K562 (cell line): ENCODE measurements around the gene CPT1A. TPM values are rescaled to one million over a fixed set of nuclear protein-coding genes. Genes with fewer than 3 reads are reported as not detected.
A peak's percentile ranks its signal among the peaks of the same experiment; 100 is the strongest.

Experiments
- ARID4B ChIP-seq: sonication (generic); formaldehyde crosslinking; IDR thresholded peaks from 2 replicates; pipeline ENCODE4 v1.8.0; 2022; ENCODE audit warnings: mild to moderate bottlenecking, missing genetic modification reagents
- BCLAF1 ChIP-seq, 2 experiments: fragments of 450-650 bp in 1 of 2; IDR thresholded peaks; 2 replicates each; pipeline ENCODE4 v1.6.1; 2011 to 2017; ENCODE audit warnings: low read depth in 2 of 2, antibody characterized with exemption in 1 of 2, borderline replicate concordance in 1 of 2, low read length in 1 of 2, mild to moderate bottlenecking in 1 of 2, mixed read lengths in 1 of 2; ENCODE audit not compliant: control insufficient read depth in 1 of 2
- CAMTA2 ChIP-seq: fragments of 250-450 bp; sonication (Bioruptor Pico); conservative IDR thresholded peaks from 2 replicates; pipeline ENCODE4 v1.5.1; 2022
- E4F1 ChIP-seq: fragments of 250-450 bp; sonication (Bioruptor Pico); IDR thresholded peaks from 2 replicates; pipeline ENCODE4 v1.5.0; 2021; ENCODE audit warnings: mild to moderate bottlenecking, borderline replicate concordance
- HIVEP1 ChIP-seq: fragments of 250-450 bp; sonication (Bioruptor Pico); IDR thresholded peaks from 2 replicates; pipeline ENCODE4 v1.4.0; 2020; ENCODE audit warnings: mild to moderate bottlenecking
- HMGN3 ChIP-seq: IDR thresholded peaks from 2 replicates; pipeline ENCODE4 v1.6.1; 2011; ENCODE audit warnings: borderline replicate concordance, low read depth, mild to moderate bottlenecking, mixed read lengths, low read length; ENCODE audit not compliant: insufficient read length; ENCODE audit errors: extremely low read depth
- HNRNPUL1 ChIP-seq: fragments of 200-400 bp; formaldehyde crosslinking; IDR thresholded peaks from 2 replicates; pipeline ENCODE4 v1.6.1; 2017; ENCODE audit warnings: low read length
- IFI16 ChIP-seq: fragments of 250-450 bp; sonication (Bioruptor Pico); IDR thresholded peaks from 2 replicates; pipeline ENCODE4 v2.1.2; 2022; ENCODE audit warnings: mild to moderate bottlenecking, inconsistent platforms
- KDM2B ChIP-seq: fragments of 250-450 bp; sonication (Bioruptor Pico); IDR thresholded peaks from 2 replicates; pipeline ENCODE4 v1.8.0; 2021; ENCODE audit warnings: mild to moderate bottlenecking, moderate library complexity
- NCOR1 ChIP-seq: fragments of 450-650 bp; IDR thresholded peaks from 2 replicates; pipeline ENCODE4 v1.6.1; 2016; ENCODE audit warnings: mild to moderate bottlenecking, moderate library complexity
- NONO ChIP-seq, 2 experiments: fragments of 200-400 bp in 1 of 2; fragments of 450-650 bp in 1 of 2; formaldehyde crosslinking in 1 of 2; IDR thresholded peaks; 2 replicates each; pipeline ENCODE4 v1.6.1; 2017; ENCODE audit warnings: low read depth in 2 of 2, mild to moderate bottlenecking in 2 of 2, moderate library complexity in 2 of 2, low read length in 1 of 2
- NR1H2 ChIP-seq: sonication (generic); formaldehyde crosslinking; IDR thresholded peaks from 2 replicates; pipeline ENCODE4 v1.4.0; 2020; ENCODE audit warnings: mild to moderate bottlenecking, missing genetic modification reagents
- PATZ1 ChIP-seq: fragments of 250-450 bp; sonication (Bioruptor Pico); IDR thresholded peaks from 2 replicates; pipeline ENCODE4 v1.5.0; 2020; ENCODE audit warnings: mild to moderate bottlenecking, borderline replicate concordance
- TAF15 ChIP-seq: fragments of 200-400 bp; formaldehyde crosslinking; IDR thresholded peaks from 2 replicates; pipeline ENCODE4 v1.6.1; 2017; ENCODE audit warnings: mild to moderate bottlenecking, low read depth, low read length, moderate library complexity
- TCF7 ChIP-seq: sonication (generic); IDR thresholded peaks from 2 replicates; pipeline ENCODE4 v1.6.1; 2016; ENCODE audit warnings: antibody characterized with exemption, borderline replicate concordance
- ZNF785 ChIP-seq: fragments of 250-450 bp; sonication (Bioruptor Pico); IDR thresholded peaks from 2 replicates; pipeline ENCODE4 v1.4.0; 2020; ENCODE audit warnings: mild to moderate bottlenecking
- polyA plus RNA-seq, 8 experiments: library from polyadenylated mRNA; depleted of rRNA in 4 of 8; stranded (reverse) in 5 of 8; unstranded in 3 of 8; fragments of >200 nt; fragmentation: Nextera tagmentation in 2 of 8; fragmentation: Illumina TruSeq in 1 of 8; extraction: Ambion mirVana in 2 of 8; extraction: Trizol in 1 of 8; gene quantifications; 2 replicates each; pipeline versions ENCODE4 v1.2.1 to v1.2.3, GENCODE V29; 2011 to 2014; ENCODE audit warnings: inconsistent platforms in 1 of 8, missing spikeins in 1 of 8
- total RNA-seq, 7 experiments: library from RNA; depleted of rRNA in 6 of 7; stranded (reverse); fragments of >200 nt in 6 of 7; fragmentation: Illumina TruSeq in 2 of 7; extraction: Trizol in 2 of 7; gene quantifications; 2 replicates each; pipeline versions ENCODE4 v1.2.1 to v1.2.3, GENCODE V29; 2011 to 2021; ENCODE audit warnings: low replicate concordance in 1 of 7

The CPT1A gene
- total and polyA plus RNA-seq, 9 of the 15 experiments (the other 6 are each of a cell fraction or from before 2014, with no cell fraction given) = 2.6 to 29.1 (median 12.3) TPM

GRCh38 chr11:68751331-68751856 is 90.3 kb downstream of the CPT1A start, which contains the start of gene TESMIN (continued):
- no peak; the same call in 1 of the 2 replicates for TF ChIP-seq ARID4B
- TF ChIP-seq BCLAF1 (IDR thresholded peaks at IDR 0.05; ENCODE audit: borderline replicate concordance in 1 of 2, control insufficient read depth in 1 of 2, low read depth in 2 of 2, low read length in 1 of 2) = no peak
- TF ChIP-seq PATZ1 (CRISPR knock-in tag) = no peak
- TF ChIP-seq HIVEP1 = no peak
- TF ChIP-seq NR1H2 (CRISPR knock-in tag) = no peak
- no peak for TF ChIP-seq HNRNPUL1
- TF ChIP-seq NONO (IDR thresholded peaks at IDR 0.05; ENCODE audit: low read depth in 2 of 2, low read length in 1 of 2) = peak; percentile 25 to 26; a peak in 1 of 4 replicates
- no peak for TF ChIP-seq CAMTA2 (CRISPR knock-in tag)
- TF ChIP-seq ZNF785 (CRISPR knock-in tag) = no peak
- no peak for TF ChIP-seq KDM2B (CRISPR knock-in tag)
- TF ChIP-seq TCF7 = no peak
- TF ChIP-seq HMGN3 = peak; percentile 91
- TF ChIP-seq E4F1 (CRISPR knock-in tag) = no peak
- TF ChIP-seq TAF15 = no peak
- TF ChIP-seq NCOR1 = peak; percentile 24; the same call in 1 of the 2 replicates
- TF ChIP-seq IFI16 (CRISPR knock-in tag) = no peak
